ENCODE measurements around the gene GATB.

GATB gene

DNA sequence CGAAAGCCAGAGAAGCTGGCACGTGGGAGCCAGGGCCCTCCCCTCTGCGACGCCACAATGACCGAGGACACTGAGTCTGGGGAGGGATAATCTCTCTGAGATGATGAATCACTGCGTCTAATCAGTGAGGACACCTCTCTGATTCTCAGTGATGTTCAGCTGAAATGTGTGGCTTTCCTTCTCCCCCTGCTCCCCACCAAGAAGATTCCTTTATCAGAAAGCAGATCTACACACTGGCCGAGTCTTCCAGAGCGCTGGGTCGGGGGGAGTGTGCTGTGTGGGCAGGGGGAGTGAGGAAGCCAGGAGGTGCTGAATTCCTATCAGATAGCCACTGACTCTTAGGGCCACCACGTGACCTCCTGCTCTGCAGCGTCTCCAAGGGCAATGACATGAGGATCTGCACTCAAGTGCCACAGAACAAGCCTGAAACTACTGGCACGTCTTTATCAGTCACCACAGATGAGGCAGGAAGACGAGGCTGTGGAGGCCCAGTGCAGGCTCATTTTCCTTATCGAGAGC lies 89.2 kb downstream of the GATB start:
- no peak for DNase-seq

DNA sequence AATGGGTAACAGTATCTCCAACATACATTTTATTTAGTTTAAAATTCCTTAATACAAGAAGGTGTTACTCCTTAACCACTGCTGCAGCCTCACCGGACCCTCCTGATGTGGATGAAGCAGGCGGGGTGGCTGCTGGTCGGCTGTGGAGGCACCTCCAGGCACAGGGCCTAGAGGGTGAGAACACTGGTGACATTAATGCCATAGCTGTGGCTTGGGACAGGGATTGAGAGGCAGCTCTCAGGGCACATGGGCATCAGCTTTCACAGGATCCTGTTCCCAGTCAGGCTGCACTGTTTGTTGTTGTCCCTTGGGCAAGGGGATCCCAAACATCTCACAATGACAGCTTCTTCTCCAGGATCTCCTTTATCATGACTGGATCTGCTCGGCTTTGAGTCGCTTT lies 90.0 kb downstream of the GATB start:
- no peak for DNase-seq

DNA sequence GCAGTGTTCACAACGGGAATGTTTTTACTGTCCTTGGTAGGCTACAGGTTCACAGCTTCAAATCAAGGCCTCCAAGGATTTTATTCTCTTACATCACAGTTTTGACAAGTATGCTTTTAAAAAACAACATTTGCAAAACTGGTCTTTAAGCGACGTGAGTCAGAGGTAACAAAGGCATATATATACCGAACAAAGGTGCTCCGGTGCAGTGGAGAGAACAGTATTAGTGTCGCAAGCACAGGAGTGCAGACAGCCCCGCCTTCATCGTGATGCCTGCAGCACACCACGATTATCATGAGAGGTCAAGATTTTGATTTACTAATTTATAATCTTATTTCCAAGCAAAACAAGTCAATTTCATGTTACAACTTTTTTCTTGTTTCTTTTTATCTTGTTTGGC lies 90.8 kb downstream of the GATB start:
- no peak for DNase-seq

DNA sequence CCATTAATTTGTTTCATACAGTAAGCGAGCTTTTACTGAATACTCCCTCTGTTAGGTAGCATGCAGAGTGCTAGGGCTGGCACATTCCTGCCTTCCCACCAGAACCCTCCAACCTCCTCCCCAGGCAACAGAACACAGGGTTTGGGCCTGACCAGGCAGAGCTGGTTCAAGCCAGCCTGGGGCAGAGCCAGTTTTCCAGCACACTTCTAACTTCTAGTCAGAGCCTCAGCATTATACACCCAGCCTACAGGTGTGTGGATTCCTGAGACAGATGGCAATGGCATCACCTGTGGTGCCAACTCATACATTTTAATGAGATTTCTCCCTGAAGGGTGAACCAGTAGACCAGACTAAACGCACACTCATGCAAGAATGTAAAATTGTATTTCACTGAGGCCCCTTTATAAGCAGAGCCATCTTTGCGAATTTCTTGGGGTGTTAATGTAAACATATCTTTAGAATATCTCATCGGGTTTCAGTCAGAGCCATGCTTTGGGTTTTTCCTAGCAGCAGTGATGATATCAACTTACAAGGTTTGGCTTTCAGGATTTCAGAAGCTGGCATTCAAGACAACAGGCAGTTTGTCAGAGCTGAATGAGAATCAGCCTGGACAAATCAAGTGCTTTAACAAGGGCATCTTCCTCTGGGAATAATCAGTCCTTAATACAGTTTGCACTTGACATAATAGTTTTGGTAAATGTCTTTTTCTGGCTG lies 92.0 kb downstream of the GATB start:
- peak; percentile 78 for DNase-seq

DNA sequence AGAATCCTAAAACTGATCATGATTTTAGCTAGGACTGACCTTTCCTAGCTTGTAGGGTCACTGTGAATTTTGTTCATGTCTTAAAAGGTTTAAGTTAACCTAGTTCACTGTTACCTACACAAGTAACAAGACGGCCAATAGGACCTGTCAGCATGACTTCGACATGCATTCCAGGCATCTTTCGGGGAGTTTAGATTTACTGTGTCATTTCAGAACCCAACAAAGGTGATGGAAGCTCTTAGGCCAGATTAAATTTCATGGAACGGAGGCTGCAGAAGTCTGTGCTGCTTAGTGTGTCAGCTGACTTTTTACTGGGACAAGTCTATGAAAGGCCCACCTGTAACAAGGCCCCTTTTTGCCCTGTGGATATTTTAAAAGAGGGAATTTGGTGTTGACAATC lies 93.1 kb downstream of the GATB start:
- no peak for DNase-seq

DNA sequence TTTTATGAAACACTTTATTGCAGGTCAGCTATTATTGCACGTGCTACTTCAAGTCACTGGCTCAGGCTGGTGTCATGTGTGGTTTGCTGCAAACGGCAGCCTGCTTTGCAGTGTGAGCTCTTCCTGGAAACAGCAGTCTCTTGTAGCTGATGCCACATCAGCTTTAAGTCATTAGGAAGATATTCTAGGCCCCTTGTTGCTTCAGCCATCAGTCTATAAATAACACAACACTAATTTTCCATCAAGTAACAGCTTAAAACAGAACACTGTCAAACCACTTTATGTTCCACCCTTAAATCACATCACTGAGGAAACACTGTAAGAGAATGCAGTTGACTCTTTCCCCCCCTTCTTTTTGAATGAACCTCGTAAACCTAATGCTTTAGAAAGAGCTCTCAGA lies 93.8 kb downstream of the GATB start:
- DNase-seq: no peak

DNA sequence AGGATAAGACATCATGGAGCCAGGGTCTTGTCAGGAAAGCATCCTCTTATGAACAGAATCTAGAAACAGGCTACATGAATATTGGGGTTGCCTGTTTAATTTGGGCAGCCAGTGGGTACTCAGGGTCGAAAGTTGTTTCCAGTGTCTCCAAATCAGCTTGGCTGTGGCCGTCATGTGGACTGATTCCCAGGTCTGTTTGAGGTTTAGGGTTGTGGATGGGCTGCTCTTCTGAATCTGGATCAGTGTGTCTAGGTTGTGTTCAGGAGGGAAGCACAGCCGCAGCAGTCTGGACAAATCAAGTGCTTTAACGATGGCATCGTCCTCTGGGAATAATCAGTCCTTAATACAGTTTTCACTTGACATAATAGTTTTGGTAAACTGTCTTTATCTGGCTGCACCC lies 94.3 kb downstream of the GATB start:
- no peak for DNase-seq

DNA sequence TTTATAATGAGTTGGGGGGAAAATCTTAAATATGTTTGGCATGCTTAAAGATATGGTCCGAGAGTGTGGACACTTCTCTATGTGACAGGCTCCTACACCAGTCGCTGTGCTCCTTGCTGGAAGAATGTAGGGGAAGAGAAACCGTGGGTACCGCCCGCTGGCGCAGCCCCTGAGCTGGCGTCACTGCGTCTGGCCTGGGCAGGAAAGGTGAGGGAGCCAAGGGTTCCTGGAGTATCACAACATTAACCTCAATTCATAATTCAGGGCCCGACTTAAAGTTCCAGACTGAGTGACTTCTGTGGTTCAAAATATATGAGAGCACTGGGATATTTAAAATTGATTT lies 95.1 kb downstream of the GATB start:
- DNase-seq: no peak

DNA sequence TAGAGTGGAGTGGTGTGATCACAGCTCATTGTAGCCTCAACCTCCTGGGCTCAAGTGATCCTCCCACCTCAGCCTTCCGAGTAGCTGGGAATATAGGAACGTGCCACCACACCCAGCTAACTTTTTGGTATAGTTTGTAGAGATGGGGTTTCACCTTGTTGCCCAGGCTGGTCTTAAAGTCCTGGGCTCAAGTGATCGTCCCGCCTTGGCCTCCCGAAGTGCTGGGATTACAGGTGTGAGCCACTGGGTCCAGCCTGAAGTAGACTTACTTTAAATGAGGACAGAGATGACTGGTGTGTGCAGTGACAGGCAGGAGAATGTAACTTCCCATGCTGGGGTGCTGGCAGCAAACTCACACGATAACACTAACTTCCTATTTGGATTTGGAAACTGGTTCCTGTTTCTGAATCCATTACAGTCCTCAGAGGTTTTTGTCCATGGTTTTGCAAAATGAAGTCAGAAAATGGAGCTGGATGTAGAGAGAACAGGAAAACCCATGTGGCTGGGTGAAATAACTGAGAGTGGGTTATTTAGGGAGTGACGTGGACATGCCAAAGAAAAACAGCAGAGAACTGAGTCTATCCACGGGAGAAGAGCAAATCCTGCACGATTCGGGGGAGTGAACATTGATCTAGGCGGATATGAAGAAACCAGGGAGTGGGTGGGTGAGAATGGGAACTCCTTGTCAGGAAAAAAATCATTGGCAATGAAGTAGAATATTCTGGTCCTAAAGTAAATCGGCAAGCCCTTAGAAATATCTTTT lies 95.6 kb downstream of the GATB start:
- no peak for DNase-seq

DNA sequence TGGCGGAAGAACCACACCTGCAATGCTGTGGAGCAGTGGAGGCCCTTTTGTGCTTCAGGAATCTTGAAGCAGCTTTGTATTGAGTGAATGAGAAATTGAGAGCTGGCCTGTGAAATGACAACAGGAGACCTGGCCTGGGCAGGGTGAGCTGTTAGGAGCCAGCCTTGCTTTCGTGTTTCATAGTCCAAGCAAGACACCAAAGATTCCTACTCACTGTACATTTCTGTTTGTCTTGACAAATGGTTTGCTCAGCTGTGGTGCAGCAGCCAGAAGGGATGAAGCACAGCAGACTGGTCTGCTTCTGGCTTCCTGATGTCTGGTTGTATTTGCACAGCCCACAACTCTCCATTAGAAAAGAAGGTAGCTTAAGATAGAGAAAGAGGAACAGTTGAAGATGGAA lies 96.5 kb downstream of the GATB start:
- no peak for DNase-seq

DNA sequence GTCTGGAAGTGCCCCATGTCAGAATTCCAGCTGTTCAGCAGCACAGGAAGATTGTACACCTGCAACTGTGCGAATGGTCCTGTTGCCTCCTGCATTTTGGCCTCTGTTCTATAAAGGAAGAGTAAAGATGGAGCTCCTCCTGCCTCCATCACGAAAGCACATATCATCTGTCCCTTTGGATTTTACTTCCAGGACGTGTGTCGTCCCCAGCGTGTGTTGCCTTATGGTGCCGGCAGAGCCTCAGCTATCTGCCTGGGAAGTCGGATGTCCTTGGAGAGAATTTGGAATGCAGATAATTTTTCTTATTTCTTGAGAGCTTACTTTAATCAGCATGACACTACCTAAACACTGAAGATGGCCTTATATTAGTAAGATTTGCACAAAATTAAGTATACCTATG lies 97.7 kb downstream of the GATB start:
- no peak for DNase-seq

DNA sequence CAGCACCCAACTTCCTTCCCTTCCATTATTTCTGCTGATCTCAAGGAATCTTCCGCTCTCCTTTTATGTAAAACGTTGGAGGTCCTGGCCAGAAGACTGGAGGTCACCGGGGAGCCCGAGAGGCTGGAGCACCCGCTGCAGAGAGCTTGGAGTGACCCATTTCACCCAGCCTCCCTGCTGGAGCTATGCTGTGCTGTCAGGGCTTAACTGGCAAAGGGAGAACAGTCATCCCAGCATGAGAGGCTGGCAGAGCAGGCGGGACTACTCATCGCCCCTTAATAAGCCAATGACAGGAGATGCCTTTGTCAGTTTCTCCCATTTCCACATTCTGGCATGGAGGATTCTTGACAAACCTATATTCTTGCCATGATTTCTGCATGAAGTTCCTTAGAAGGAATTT lies 98.9 kb downstream of the GATB start:
- no peak for DNase-seq

DNA sequence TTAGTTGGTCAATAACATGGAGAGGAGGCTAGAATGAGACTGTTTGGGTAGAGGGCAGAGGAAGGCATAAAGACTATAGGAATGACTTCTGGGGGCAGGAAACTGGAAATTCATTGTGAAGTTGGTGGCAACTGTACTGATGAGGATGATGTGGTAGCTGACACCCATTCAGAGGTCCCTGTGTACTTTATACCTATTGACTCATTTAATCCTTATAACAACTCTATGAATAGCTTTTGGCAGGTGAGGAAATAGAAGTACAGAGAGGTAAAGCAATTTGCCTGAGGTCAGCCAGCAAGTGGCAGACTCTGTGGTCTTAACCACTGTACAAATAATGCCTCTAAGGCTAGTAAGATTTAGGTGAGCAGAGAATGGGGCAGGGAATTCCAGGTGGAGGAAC lies 100.1 kb downstream of the GATB start:
- no peak for DNase-seq

DNA sequence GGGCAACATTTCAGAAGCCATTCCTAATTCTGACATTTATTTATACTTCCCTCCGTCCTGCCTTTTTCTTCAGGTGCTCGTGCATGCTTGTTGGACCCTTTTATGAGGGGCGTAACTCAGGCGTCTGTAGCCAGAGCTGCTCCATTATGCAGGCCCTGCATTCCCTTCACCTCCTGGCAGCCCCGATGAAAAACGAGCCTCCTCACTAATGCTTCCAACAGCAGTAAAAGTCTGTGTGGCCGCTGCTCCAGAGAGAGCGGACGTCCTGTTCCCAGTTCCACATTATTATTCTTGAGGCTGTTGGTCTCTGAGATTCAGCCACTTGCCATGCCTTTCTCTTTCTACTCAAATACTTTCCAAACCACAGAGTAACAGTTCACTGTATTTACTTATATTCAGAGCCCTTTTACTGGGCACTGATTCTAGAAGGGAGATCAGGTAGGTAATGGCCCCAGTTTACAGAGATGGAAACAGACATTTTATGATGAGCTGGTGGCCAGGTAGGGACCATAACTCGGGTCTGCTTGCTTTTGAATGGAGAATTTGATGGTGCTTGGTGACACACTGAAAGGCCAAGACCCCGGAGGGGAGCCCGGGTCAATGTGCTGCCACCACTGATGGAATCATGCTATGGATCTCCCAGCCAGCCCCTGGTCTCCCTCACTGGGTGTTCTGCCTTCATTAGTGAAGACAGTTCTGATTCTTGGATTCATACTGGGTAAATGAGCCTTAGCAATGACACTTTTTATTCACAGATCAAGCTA lies 101.0 kb downstream of the GATB start:
- DNase-seq: no peak

DNA sequence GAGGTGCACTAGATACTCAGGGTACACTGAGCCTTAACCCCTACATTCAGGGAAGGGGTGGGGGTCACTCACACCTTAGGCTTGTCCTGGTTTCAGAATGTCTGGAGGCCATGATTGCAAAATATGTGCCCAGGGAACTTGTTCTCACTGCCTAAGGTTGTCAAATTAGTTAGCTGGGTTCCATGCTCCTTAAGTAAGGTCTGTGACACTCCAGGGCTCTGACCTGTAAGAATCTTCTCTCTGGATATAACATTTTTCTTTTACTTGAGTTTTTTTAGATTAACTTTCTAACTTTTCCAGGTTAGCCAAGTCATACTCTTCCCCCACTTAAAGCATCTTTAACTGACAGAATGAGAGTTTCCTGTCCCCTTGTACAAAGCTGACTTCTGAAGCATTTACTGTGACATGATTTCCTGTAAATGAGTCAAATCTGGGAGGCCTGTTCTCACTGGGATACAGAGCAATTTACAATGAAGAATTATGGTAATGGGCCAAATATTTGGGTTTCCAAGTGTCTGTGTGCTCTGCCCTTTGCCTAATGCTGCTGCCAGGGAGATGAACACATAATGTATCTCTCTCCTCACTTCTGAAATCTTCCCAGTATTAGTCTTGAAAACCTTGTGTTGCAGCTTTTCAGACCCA lies 101.7 kb downstream of the GATB start:
- no peak for DNase-seq

DNA sequence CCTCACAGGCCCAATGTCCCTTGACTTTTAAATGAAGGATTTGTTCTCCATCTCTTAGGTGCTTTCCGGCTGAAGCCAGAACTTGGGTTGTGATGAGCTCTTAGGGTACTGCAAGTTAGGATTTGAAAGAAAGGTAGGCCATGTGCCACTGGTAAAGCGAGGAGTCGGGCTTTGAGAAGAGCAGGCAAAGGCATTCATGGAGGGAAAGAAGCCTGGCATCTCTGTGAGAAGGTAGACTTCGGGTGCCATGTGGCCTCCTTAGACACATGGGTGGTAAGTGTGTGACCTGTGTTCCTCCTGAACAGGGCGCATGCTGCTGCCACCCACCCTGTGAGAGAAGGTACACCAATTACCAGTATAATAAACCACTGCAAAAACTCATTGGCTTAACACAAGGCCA lies 102.9 kb downstream of the GATB start:
- DNase-seq: no peak

DNA sequence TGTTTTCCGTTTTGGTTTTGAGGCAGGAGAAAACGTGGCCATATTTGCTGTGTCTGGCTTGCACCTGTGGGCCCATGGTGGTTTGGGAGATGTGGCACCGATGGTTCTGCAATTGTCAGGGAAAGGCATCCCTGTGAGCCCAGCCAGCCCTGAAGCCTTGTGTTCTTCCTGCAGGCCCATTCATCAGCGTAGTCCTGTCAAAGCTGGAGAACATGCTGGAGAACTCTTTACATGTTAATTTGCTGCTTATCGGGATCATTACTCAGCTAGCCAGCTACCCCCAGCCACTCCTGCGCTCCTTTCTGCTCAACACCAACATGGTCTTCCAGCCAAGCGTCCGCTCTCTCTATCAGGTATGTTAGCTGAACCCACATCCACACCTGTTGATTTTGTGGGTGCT lies 104.7 kb downstream of the GATB start:
- DNase-seq: no peak

DNA sequence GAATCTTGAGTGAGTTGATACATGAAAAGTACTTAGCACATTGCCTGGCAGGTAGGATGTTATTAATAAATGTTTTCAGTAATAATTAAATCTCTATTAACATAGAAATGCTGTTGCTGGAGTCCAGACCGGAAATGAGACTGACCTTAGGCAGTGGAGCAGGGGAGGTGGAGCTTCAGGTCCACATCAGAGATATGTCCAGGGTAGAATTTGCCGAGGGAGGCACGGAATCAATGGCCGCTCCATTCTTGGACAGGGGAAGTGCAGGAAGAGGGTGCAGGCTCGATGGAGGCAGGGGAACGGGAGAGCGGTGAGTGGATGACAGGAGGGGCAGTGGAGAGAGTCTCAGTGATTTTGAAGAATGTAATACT lies 107.3 kb downstream of the GATB start:
- no peak for DNase-seq

DNA sequence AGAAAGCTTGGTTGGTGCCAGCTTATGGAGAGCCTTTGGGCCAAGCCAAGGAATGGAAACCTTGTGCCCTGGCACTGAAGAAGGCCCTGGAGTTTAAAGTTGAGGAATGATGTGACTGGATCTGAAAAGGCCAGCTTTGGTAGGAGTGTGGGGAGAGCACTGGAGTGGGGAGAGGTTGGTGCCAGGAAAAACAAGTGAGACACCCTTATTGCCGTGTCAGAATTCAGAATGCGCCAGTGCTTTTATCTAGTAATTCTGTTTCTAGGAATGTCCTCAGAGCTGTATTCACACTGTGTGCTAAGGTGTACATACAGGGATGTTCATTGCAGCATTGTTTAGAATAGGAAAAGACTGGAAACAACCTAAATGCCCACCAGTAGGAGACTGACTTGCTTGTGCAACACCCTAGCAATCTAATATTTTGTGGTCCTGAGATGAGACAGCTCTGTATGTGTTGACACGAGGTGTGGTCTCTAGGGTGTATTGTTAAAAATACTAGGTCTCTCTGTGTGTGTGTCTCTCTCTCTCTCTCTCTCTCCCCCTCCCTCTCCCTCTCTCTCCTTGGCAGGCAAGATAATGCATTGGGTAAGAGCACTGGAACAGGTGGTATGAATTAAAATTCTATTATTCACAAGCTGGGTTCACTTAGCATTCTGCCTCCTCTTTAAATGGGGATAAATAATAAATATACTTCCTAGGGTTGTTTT lies 107.8 kb downstream of the GATB start:
- DNase-seq: peak; percentile 2

DNA sequence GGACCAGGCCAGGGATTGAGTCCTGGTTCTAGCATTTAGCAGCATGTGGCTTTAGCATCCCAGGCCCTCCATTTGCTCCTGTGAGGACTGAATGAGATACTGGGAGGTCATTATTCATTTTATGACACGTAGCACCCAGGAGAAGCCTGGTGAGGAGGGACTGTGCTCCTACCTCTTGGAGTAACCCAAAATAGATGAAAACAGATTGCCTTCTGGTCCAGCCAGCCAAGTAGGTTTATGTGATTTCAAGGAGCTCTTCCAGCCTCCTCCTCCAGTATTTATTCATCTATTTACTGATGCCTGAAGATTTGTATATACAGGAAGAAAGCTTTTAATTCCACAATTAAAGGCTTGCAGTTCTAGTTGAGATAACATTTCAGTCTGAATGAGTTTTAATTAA lies 109.3 kb downstream of the GATB start:
- DNase-seq: no peak

DNA sequence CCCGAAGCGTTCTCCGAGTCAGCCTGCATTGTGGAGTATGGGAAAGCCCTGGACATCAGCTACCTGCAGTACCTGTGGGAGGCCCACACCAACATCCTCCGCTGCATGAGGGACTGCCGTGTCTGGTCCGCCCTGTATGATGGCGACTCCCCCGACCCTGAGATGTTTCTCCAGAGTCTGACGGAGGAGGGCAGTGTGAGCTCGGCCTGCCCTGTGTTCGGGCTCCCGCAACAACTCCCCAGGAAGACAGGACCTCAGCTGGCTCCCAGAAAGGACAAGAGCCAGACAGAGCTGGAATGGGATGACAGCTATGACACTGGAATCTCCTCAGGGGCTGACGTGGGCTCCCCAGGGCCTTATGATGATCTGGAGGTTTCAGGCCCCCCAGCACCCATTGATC lies 111.3 kb downstream of the GATB start:
- no peak for DNase-seq

DNA sequence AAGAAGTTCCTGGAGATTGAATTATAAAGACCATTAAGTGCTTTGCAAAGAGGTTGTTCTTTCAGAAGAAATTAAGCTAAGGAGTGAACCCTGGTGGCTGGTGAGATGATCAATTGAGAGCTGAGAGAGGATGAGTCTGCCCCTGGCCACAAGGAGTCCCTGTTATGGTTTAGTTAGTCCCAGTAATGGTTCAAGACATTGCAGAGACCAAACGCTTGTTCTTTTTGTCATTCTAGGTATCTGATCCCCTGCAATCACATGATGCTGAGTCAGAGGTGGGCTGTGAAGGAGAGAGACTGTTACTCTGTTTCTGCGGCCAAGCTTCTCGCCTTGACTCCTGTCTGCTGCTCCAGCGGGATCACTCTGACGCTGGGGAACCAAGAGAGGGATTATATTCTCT lies 114.5 kb downstream of the GATB start:
- DNase-seq: no peak

DNA sequence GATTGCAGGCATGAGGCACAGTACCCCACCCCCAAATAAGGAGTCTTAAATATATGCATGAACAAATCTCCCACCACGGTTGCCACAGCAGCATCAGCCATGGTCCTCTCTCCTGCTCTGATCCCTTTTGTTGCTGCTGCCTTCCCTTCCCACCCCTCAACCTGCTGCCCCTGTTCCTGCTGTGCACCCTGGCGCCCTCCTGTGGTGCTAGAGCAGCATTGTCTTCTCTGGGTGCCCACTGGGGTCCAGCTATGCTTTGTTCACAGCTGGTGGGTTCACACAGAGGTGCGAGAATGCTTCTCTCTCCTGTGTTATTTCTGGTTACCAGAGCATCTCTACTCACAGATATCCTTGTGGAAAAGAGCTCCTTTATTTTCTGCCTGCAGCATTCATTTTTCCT lies 116.2 kb downstream of the GATB start:
- DNase-seq: no peak

Measured in NCI-H2171 treated with DMSO at 0.1 percent for 48 hours (cell line).